Ecto neural progenitor cell (in vitro differentiated cells): ENCODE measurements around the gene SSBP2.
"Not testable (repeated sequence)": the region's sequence is repeated elsewhere in the genome, so short reads cannot be mapped to it uniquely, and the experiment has no call there.

Source experiments
- DNase-seq: peaks from one replicate; pipeline ENCODE4 v3.0.0-alpha.2; 2018; ENCODE audit warnings: low spot score

Gene SSBP2

GRCh38 chr5:81524015-81524414, 226.9 kb downstream of the SSBP2 start:
- DNase-seq = no peak

- DNase-seq = no peak
Measured at GRCh38 chr5:81522571-81522970, 228.3 kb downstream of the SSBP2 start.

GRCh38 chr5:81520769-81521168, 230.1 kb downstream of the SSBP2 start:
- DNase-seq = no peak

- DNase-seq = no peak
Measured at GRCh38 chr5:81519217-81519905, 231.5 kb downstream of the SSBP2 start.

GRCh38 chr5:81517462-81517861, 233.4 kb downstream of the SSBP2 start:
- no peak for DNase-seq

GRCh38 chr5:81516091-81516490, 234.8 kb downstream of the SSBP2 start:
- no peak for DNase-seq

GRCh38 chr5:81513982-81514381, 236.9 kb downstream of the SSBP2 start:
- no peak for DNase-seq

GRCh38 chr5:81513473-81513872, 237.4 kb downstream of the SSBP2 start:
- no peak for DNase-seq

GRCh38 chr5:81506900-81507588, 243.9 kb downstream of the SSBP2 start:
- DNase-seq = no peak

GRCh38 chr5:81506378-81506777, 244.5 kb downstream of the SSBP2 start:
- no peak for DNase-seq

GRCh38 chr5:81505672-81506071, 245.2 kb downstream of the SSBP2 start:
- no peak for DNase-seq

GRCh38 chr5:81503602-81504001, 247.3 kb downstream of the SSBP2 start:
- DNase-seq = not testable (repeated sequence)

- no peak for DNase-seq
Measured at GRCh38 chr5:81495286-81495685, 255.6 kb downstream of the SSBP2 start.

- no peak for DNase-seq
Measured at GRCh38 chr5:81488862-81489261, 262.0 kb downstream of the SSBP2 start.

- no peak for DNase-seq
Measured at GRCh38 chr5:81486711-81487110, 264.2 kb downstream of the SSBP2 start.

- DNase-seq = no peak
Measured at GRCh38 chr5:81482595-81482994, 268.3 kb downstream of the SSBP2 start.

- not testable (repeated sequence) for DNase-seq
Measured at GRCh38 chr5:81473395-81473794, 277.5 kb downstream of the SSBP2 start.

- no peak for DNase-seq
Measured at GRCh38 chr5:81469676-81470075, 281.2 kb downstream of the SSBP2 start.

GRCh38 chr5:81450940-81451339, 300.0 kb downstream of the SSBP2 start:
- DNase-seq = no peak

- no peak for DNase-seq
Measured at GRCh38 chr5:81435023-81435422, 315.9 kb downstream of the SSBP2 start.

GRCh38 chr5:81429985-81430384, 320.9 kb downstream of the SSBP2 start:
- DNase-seq = no peak

- DNase-seq = no peak
Measured at GRCh38 chr5:81429363-81429762, 321.5 kb downstream of the SSBP2 start.

- DNase-seq = no peak
Measured at GRCh38 chr5:81428861-81429260, 322.0 kb downstream of the SSBP2 start.

GRCh38 chr5:81428446-81428845, 322.5 kb downstream of the SSBP2 start:
- DNase-seq = no peak
